Activated T-cell treated with anti-CD3 and anti-CD28 coated beads for 24 hours (primary cell): ENCODE measurements around the gene TGFB1I1.
"Not testable (repeated sequence)": the region's sequence is repeated elsewhere in the genome, so short reads cannot be mapped to it uniquely, and the experiment has no call there.

ENCODE experiments used
- DNase-seq: peaks from one replicate; pipeline ENCODE4 v3.0.0-alpha.2; 2020; ENCODE audit warnings: low read depth

TGFB1I1 gene

GRCh38 chr16:31487720-31488467, 15.9 kb downstream of the TGFB1I1 start:
- DNase-seq = peak; percentile 48

- DNase-seq = no peak
Measured at GRCh38 chr16:31488468-31489297, 16.7 kb downstream of the TGFB1I1 start.

GRCh38 chr16:31489298-31489564, 17.3 kb downstream of the TGFB1I1 start:
- no peak for DNase-seq

GRCh38 chr16:31489616-31490584, 17.9 kb downstream of the TGFB1I1 start:
- DNase-seq = no peak

GRCh38 chr16:31491778-31492418, 19.9 kb downstream of the TGFB1I1 start:
- no peak for DNase-seq

- DNase-seq = no peak
Measured at GRCh38 chr16:31493506-31494125, 21.7 kb downstream of the TGFB1I1 start.

- DNase-seq = no peak
Measured at GRCh38 chr16:31496670-31497069, 24.7 kb downstream of the TGFB1I1 start.

GRCh38 chr16:31498493-31498892, 26.5 kb downstream of the TGFB1I1 start:
- no peak for DNase-seq

DNA sequence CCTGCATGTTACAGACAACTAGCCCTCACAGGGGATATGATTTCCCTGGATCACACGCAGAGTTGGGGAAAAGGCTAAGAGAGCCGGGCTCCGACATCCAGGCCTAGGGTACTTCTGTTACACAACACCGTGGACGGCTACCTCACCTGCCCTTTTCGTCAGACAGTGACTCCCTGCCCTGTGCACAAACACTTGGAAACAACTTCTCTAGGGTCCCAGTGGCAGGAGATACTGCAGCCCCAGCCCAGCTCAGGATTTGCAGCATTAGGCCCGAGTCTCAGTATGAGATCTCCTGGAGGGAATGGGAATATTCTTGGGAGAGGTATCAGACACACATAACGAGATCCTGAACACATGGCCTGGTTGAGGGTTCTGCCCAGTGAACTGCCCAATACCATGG, 28.0 kb downstream of the TGFB1I1 start:
- no peak for DNase-seq

- no peak for DNase-seq
Measured at GRCh38 chr16:31501226-31501965, 29.4 kb downstream of the TGFB1I1 start.

DNA sequence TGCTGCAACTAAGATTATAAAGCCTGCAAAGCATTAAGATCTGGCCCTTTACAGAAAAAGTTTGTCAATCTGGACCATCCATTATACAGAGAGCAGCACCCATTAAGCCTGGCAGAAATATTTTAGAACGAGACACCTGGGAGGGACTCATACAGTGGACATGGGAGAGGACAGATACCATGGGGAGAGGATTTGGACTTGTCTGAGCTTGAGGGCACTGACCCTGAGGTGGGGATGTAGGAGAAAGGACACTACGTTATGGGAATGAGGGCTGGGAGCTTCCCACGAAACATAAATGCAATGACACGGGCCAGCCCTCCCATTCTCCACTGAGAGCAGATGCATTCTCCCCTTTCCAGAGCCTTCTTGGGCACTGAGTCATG, 30.0 kb downstream of the TGFB1I1 start:
- DNase-seq = no peak

- DNase-seq = no peak
Measured at GRCh38 chr16:31502981-31503380, 31.0 kb downstream of the TGFB1I1 start.

DNA sequence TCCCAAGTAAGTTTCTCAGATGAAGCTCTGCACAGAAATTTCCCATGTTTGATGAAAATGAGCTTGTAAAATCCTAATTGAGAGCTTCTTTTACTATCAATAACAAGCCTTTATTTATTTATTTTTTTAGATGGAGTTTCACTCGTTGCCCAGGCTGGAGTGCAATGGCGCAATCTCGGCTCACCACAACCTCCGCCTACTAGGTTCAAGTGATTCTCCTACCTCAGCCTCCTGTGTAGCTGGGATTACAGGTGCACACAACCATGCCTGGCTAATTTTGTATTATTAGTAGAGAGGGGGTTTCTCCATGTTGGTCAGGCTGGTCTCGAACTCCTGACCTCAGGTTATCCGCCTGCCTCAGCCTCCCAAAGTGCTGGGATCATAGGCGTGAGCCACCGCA, 31.6 kb downstream of the TGFB1I1 start:
- DNase-seq = not testable (repeated sequence)

GRCh38 chr16:31504159-31504558, 32.2 kb downstream of the TGFB1I1 start:
- no peak for DNase-seq

- no peak for DNase-seq
Measured at GRCh38 chr16:31505483-31505882, 33.5 kb downstream of the TGFB1I1 start.

DNA sequence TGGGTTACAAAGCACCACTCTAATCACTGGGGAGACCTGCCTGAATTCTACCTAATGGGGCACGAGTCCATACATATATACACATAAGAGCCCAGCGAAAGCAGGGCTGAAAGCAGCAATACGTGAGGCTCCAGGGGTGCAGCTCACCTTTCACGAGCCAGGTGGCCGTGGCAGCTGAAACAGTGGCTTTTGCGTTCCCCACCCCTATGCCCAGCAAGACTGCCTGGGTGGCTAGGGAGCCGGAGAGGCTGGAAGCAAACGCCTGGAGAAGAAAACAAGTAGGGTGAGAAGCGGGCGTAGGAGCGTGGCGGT, 35.6 kb downstream of the TGFB1I1 start:
- no peak for DNase-seq

DNA sequence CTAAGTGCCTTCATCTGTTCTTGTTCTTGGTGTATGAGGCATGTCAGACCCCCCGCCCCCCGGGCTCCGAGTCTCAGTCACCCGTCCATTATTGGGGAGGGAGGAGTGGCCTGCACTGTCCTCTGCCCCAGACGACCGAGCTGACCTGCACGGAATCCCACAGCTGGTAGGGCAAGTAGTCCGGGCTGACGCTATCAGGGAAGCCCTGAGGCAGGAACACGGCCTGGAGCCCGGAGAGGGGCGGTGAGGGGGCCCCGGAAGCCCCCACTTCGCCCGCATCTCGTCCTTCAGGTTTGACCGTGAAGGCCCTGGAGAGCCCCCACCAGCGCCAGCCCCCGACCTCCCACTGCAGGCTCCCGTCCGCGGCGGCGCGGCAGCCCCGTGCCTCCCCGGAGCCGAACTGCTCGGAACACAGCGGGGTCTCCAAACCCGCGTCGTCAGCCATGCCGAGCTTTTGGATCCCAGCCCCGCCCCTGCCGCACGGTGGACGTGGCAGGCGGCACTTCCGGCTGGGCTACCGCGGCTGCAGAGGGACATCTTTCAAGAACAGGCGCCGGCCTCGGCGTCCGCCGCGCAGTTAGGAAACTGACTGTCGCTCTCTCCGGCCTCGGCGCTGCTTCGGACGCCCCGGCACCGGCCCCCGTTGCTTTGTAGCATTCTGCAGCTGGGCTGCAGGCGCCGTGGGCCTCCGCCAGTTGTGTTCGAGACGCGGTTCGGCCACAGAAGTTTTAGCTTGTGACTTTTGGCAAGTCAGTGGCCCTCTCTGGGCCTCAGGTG, 36.2 kb downstream of the TGFB1I1 start, which contains the start of gene RUSF1:
Gene RUSF1, minus strand, starts transcription at position 463 of the 777 bp plus-strand sequence. Its CDS starts 18 bp downstream, at position 445.
- peak; percentile 82 for DNase-seq

DNA sequence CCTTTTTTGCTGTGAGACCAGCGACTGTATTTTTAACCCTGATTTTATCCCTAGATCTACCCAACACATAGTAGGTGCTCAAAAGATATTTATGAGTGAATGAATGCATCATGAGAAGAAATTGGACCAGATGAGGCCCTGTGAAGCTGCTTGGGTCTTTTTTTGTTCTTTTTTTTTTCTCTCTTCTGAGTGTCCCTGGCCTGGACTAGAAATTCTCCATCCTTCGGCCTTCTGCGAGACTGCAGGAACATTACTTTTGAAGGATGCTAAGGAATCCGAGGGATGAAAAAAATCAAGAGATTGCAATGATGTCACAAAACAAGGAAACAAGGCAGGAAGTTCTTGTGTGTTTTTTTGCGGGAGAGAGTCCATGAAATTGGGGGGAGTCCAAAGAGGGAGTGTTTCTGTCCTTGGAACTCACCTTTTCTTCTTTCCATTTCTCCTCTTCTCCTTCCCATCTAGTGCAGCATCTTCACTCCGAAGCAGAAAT, 36.8 kb downstream of the TGFB1I1 start:
- no peak for DNase-seq

- no peak for DNase-seq
Measured at GRCh38 chr16:31513126-31513525, 41.2 kb downstream of the TGFB1I1 start.

DNA sequence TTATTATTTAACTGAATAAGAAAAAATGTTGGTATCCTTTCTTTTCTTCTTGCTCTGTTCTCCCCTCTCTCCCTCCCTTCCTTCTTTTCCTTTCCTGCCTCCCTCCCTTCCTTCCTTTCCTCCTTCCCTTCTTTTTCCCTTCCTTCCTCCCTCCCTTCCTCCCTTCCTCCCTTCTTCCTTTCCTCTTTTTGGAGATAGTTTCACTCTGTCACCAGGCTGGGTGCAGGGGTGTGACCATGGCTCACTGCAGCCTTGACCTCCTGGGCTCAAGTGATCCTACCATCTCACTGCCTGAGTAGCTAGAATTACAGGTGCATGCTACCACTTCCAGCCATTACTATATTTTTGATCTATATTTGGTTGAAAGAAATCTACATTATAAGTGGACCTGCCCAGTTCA, 41.9 kb downstream of the TGFB1I1 start:
- no peak for DNase-seq
